Measurements from ENCODE around the gene RAB40C.

RAB40C gene

DNA sequence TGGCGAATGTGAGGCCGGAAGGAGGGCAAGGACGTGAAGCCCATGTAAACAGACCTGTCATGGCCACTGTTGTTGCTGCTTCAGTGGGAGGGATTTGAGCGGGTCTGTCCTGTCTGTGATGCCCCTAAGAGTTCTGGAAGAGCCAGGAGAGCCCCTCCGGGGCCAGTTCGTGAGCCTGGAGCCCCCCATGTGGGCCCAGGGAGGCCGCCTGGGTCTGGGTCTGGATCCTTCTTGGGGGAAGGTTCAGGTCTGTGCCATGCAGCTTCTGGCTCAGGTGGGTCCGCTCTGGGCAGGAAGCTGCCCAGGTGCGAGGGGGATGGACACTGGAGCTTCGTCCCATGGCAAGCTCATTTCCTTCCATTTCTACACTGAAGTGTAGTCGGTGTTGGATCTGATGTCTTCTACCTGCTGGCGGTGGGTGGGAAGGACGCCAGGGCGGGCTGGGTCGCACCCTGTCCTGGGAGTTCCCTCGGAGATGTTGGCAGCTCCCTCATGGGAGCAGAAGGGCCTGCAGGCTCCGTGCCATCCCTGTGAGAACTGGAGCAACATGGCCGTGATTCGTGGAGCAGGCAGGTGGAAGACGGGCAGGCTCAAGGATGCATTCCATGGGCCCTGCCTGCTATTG lies 29.7 kb downstream of the RAB40C start:
- DNase-seq = no peak

DNA sequence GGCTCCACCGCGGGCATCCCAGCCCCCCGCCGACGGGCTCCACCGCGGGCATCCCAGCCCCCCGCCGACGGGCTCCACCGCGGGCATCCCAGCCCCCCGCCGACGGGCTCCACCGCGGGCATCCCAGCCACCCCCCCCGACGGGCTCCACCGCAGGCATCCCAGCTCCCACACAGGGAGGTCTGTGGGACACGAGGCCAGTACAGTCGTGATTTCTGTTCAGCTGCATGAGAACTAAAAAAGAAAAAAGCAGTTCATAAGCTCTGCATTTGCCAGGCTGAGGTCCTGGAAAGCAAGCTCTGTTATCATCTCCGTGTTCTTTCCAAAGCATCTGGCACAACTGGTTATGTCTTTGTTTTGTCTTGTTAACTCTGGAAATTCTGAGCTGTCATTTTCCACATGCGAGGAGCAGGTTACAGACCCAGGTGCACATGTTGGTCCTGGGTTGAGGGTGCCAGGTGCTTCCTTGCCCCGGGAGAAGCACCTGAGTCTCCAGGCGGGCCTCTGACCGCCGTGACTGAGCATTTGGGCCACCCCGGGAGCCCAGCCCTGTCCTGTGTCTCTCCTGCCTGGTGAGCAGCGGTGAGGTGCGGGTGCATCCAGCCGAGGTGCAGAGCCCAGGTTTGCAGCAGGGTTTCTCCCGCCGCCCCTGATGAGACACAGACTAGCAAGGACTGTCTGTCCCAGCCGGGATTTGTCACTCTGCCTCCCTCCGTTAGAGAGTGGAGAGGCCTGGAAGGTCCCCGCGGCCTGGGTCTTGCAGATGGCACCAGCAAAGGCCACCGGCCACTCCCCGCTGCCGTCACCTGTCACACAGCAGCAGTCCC lies 31.0 kb downstream of the RAB40C start:
- DNase-seq = no peak

DNA sequence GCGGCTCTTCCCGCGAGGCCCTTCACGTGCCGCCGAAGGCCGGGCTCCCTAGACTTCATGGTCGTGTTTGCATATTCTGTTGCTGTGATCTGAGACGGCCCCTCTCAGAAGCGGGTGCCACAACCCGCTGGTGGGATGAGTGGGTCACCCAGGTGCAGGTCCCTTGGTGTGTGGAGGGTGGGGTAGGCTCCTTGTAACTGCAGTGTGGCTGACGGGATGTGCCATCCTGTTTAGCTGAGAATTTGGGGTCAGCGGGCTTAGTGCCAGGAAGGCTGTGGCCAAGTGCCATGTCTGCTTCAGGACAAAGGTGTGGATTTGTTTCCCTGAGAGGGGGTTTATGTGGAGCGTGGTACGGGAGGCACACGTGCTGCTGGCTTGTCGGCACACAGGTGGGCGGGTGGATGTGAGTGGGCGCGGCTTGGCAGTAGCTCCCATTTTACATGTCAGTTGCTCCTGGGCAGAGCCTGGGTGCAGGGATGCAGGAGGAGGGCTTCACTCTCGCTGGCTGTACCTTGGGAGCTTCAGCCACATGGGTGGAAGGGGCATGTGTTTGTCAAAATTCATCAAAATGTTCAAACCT lies 31.8 kb downstream of the RAB40C start:
- peak; percentile 46 for DNase-seq

DNA sequence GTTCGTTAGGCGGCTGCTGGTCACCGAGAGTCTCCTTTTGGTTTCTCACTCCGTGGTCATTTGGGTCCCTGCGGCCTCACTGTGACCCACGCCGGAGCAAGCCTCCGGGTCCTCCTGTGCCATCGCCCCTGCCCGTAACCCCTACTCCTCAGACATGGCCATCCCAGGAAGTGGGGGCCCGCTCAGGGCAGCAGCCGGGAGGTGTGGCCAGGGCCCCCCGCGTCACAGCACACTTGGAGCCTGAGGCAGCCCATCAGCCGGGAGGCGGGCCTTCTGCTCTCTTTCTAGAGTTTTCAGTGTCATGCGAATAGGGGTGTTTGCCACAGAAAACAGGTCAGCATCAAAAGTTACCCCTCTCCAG lies 33.0 kb downstream of the RAB40C start:
- no peak for DNase-seq

DNA sequence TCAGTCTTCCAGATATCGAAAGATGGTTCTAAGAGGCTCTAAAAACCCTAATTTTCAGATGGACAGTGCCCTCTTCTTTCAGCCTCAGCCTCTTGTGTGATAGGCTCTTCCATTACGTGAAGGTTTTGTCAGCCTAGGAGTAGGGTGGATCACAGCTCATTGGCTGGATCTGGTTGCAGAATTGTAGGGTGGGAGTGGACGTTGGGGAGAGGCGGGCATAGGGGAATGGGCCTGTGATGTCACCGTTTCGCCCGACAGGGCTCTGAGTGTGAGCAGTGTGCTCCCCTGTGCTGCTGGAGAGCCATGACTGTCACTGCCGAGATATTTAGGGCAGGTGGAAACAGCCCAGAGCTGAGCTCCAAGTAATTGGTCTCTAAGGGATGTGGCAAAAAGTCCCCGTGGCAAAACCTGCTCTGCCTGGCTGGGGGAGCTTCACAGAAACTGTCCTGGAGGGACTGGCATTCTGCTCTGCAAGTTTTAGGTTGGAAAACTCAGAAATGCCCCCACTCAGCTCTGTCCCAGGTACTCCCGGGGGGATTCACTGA lies 34.7 kb downstream of the RAB40C start:
- no peak for DNase-seq

DNA sequence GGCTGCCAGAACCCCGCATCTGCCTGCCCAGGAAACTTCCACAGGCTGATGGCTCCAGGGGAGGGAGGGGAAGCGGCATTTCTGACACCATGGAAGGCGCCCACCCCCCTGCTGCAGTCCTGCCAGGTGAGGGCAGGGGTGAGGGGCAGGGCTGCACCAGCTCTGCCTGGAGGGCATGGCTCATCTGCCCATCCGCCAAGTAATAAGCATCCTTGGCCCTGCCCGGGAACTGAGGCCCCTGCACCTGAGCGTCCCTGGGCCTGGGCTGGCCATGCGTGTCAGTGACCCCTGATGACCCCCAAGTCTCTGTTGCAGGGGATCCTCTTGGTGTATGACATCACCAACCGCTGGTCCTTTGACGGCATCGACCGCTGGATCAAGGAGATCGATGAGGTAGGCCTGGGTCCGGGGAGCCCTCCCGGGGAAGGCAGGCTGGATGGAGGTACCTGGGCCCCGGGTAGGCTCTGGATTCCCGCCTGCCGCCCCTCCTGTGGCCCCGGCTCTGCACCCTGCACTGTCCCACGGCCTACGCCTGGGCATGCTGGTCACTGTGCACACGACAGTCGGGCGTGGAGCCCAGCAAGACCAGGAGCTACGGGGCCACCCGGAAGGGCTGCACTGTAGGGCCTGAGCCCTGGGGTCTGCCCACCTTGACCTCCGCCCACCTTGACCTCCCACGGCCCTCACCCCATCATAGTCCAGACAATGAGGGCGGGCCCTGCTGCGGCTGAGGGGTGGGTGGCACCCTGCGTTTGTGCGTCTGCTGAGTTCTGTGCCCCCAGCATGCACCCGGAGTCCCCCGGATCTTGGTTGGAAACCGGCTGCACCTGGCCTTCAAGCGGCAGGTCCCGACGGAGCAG lies 35.5 kb downstream of the RAB40C start:
- DNase-seq = no peak

DNA sequence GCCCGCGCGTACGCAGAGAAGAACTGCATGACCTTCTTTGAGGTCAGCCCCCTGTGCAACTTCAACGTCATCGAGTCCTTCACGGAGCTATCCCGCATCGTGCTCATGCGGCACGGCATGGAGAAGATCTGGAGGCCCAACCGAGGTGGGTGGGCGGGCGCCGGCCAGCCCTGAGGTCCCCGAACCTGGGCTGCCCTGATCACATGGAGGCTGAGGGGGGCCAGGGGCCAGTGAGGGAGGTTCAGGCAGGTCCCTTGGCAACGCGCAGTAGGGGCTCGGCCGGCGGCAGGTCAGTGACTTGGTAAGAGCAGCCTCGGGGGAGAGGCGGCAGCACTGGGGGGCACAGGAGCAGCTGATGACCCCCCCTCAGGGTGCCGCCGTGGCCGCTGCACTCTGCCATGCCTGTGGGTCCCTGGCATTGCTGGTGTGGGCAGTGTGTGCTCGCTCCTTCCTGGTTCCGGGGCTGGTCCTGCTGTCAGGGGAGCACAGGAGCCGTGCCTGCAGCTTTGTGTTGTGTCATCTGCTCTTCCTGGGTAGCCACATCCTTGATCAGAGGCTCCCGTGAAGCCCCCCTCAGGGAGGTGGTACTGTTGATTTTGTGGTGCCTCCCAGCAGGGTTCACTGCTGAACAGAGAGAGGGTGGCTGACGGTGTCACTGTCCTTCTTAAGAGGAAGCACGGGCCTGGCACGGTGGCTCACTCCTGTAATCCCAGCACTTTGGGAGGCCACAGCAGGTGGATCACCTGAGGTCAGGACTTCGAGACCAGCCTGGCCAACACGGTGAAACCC lies 36.3 kb downstream of the RAB40C start:
- DNase-seq = no peak

DNA sequence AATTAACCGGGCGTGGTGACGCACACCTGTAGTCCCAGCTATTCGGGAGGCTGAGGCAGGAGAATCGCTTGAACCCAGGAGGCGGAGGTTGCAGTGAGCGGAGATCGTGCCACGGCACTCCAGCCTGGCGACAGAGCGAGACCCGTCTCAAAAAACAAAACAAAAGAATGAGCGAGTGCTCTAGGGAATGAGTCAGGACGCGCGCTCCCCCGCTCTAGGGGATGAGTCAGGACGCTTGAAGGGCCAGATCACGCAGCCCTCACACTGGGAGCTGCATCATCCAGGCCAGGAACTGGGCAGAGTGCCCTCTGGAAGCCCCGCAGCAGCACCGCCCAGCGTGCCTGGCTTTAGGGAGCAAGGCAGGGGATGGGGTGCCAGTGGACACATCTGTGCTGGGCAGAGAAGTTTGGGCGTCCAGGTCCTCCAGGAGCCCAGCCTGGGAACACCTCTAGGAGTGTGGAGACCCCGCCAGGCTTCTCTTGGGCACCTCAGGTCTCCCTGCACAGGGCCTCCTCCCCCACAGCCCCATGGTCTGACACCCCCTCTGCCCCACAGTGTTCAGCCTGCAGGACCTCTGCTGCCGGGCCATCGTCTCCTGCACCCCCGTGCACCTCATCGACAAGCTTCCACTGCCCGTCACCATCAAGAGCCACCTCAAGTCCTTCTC lies 37.1 kb downstream of the RAB40C start:
- no peak for DNase-seq

DNA sequence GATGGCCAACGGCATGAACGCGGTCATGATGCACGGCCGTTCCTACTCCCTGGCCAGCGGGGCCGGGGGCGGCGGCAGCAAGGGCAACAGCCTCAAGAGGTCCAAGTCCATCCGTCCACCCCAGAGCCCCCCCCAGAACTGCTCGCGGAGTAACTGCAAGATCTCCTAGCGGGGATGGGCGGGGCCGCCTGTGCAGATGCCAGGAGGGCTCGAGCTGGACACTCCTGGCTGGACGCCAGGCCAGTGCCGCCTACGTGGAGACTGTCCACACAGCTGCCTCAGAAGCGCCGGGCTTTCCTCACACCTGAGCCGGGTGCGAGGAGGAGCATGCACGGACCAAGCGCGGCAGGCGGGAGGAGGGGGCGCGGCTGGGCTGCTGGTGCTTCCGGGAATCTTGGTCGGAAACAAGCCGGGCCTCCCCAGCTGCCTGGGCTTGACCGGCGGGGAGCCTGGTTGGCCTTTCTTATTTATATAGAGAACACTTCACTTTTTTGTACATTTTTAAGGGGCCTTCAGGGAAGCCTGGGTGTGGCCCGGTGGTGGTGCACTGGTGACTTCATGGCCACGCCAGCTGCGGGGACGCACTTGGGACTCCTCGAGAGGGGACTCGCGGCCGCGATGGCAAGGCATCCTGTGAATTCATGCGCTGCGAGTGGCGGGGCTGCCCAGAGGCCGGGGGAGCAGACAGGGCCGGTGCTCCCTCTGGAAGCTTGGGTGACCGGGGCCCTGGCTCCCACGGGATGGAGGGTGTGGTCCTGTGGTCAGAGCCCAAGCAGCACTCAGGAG lies 37.8 kb downstream of the RAB40C start:
- peak; percentile 92 for DNase-seq

DNA sequence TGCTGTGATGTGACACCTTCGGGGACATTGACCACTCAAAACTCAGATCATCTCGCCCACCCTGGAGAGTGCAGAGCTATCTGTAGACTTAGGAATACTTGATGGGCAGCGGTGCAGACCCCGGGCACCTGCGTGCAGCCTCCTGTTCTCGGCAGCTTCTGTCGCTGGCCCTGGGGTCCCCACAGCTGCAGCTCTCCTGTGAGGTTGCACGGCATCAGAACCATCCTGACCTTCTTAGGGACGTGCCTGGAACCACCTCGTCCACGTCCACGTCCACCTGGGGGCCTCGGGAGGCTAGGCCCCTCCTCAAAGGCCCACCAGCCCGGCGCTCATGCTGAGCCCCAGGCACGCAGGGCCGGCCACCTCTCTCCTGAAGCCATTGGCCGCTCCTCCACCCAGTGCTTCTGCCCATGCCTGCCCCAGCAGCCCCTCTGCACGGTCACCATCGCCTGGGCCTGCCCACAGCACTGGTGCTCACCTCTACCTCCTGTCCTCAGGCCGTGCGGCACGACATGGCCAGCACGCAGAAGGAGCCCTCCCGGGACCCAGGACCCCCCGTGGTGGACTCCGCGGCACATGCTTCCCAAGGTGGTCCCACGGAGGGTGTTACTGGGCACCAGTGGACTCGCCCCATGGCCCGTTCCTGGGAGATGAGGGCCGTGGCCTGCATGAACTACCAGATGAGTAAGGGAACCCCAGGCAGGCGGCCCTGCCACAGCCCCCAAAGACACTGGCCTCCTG lies 38.6 kb downstream of the RAB40C start:
- no peak for DNase-seq

DNA sequence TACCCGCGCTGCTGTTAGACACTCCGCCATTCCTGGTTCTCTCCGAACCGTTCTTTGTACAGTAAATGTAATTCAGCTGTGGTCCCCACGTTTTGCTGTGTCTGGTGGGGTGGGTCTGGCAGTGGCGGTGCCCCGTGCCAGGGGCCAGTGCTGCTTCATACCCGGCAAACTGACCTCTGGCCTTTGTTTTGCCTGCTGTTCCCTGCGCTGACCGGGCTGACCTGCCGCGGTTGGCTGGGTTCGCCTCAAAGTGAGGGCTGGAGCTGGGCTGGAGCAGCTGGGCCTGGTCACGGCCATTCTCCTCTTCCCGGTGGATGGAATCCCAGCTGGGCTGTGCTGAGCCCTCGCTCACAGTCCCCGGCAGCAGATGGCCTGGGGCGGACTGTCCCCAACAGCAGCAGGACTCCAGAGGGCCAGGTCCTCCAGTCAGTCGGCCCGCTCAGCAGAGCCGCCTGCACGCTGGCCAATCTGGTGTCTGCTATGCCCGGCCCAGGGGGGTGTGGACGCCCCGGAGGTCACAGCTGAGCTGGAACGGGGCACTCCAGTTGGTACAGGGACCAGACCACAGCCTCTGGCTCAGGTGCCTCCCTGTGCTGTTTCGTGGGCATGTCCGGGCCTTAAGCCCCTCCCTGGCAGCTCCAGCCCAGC lies 39.4 kb downstream of the RAB40C start:
- DNase-seq = no peak

DNA sequence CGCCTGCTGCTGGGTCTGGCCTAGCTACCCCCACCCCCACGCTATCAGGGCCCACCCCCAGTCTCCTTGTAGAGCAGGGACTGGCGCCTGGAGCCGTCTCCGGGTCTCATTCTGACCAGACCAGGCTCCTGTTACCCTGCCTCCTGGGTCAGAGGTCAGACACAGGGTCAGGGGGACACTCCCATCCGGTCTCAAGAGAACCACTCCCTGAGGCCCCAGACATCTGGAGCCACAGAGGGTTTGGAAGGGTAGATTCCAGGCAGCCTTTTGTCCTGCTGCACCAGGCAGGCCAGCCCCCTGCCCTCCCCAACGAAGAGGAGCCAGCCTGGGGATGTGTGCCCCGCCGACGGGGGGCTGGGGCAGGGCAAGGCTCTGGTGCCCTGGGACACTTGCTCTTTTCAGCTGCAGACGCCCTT lies 40.0 kb downstream of the RAB40C start:
- no peak for DNase-seq

DNA sequence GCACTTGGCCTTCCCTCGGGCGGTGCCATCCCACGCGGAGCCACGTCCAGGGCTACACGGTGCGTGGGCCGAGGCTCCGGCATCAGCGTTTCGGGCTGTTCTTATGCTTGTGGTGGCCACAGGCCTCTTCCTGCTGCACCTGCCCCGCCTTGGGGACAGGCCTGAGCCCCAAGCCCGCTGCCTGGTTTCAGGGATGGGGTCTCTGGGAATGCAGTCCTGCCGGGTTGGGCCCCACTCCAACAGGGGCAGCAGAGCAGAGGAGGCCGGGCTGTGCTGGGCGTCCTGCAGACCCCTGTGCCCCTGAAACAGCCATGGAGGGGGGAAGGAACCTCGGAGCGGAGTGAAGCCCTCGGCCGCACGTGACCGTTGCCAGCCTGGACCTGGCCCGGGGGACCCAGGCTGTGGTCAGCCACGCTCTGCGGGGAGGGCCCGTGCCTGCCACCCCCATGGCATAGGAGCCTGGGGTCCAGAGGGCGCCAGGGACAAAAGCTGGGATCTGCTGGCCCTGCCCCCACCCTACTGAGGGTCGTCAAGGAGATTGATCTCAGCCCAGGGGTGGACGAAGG lies 40.5 kb downstream of the RAB40C start:
- no peak for DNase-seq

DNA sequence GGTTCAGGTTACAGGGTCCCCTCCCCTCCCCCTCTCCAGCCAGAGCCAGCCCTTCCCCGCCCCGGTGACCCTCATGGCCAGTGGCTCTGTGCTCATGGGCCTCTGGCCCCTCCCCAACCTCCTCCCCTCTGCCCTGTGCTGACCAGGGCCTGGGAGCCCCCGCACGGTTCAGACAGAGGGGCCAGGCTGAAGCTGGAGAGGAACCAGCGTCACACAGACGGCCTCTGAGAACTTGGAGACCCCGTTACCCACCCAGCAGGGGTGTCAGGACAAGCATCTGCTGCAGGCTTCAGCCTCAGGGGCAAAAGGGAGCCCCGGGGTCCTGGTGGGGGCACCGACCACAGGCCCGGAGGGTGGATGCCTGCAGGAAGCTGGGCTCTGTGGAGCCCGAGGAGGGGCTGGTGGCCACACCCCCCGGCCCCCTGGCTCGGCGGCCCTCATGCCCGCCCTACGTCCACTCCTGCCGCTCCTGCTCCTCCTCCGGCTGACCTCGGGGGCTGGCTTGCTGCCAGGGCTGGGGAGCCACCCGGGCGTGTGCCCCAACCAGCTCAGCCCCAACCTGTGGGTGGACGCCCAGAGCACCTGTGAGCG lies 41.0 kb downstream of the RAB40C start, which contains the start of gene WFIKKN1:
WFIKKN1 (plus strand) TSS at position 171 of the 591 bp plus-strand sequence; CDS start at position 440, 269 bp downstream.
- no peak for DNase-seq

DNA sequence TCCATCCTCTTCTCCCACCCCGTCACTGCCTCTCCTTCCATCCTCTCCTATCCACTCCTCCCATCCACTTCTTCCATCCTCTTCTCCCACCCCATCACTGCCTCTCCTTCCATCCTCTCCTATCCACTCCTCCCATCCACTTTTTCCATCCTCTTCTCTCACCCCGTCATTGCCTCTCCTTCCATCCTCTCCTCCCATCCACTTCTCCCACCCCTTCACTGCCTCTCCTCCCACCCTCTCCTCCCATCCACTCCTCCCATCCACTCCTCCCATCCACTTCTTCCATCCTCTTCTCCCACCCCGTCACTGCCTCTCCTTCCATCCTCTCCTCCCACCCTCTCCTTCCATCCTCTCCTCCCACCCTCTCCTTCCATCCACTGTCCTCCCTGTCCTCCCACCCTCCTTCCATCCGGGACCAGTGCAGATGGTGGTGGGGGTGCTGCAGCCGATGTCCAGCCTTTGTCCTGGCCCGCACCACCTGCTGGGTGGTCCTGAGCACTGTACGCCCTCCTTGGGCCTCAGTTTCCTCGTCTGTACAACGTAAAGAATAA lies 42.0 kb downstream of the RAB40C start:
- no peak for DNase-seq

DNA sequence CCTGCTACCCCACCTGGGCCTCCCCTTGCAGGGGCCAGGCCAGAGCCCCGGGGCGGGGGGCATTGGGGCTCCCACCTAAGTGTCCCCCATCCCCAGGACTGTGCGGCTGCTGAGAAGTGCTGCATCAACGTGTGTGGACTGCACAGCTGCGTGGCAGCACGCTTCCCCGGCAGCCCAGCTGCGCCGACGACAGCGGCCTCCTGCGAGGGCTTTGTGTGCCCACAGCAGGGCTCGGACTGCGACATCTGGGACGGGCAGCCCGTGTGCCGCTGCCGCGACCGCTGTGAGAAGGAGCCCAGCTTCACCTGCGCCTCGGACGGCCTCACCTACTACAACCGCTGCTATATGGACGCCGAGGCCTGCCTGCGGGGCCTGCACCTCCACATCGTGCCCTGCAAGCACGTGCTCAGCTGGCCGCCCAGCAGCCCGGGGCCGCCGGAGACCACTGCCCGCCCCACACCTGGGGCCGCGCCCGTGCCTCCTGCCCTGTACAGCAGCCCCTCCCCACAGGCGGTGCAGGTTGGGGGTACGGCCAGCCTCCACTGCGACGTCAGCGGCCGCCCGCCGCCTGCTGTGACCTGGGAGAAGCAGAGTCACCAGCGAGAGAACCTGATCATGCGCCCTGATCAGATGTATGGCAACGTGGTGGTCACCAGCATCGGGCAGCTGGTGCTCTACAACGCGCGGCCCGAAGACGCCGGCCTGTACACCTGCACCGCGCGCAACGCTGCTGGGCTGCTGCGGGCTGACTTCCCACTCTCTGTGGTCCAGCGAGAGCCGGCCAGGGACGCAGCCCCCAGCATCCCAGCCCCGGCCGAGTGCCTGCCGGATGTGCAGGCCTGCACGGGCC lies 42.8 kb downstream of the RAB40C start:
- no peak for DNase-seq

DNA sequence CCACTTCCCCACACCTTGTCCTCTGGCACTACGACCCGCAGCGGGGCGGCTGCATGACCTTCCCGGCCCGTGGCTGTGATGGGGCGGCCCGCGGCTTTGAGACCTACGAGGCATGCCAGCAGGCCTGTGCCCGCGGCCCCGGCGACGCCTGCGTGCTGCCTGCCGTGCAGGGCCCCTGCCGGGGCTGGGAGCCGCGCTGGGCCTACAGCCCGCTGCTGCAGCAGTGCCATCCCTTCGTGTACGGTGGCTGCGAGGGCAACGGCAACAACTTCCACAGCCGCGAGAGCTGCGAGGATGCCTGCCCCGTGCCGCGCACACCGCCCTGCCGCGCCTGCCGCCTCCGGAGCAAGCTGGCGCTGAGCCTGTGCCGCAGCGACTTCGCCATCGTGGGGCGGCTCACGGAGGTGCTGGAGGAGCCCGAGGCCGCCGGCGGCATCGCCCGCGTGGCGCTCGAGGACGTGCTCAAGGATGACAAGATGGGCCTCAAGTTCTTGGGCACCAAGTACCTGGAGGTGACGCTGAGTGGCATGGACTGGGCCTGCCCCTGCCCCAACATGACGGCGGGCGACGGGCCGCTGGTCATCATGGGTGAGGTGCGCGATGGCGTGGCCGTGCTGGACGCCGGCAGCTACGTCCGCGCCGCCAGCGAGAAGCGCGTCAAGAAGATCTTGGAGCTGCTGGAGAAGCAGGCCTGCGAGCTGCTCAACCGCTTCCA lies 43.6 kb downstream of the RAB40C start:
- DNase-seq = no peak
